DOHH2 (cell line): Measurements from ENCODE around the gene ANK3.

Source experiments
- H3F3A ChIP-seq: fragments of 200-600 bp; sonication (generic), shearing (Covaris generic); 2 replicates; pipeline ENCODE4 v1.6.0; 2016; ENCODE audit warnings: antibody characterized with exemption, mild to moderate bottlenecking; ENCODE audit not compliant: control insufficient read depth, insufficient read depth
- H3K27ac ChIP-seq: fragments of 200-600 bp; sonication (generic); 2 replicates; pipeline ENCODE4 v1.5.1; 2014; ENCODE audit warnings: low read depth, mild to moderate bottlenecking, low read length, moderate library complexity
- H3K27me3 ChIP-seq: fragments of 200-600 bp; sonication (generic); 2 replicates; pipeline ENCODE4 v1.6.1; 2014; ENCODE audit warnings: mild to moderate bottlenecking, low read length, mixed read lengths; ENCODE audit not compliant: control insufficient read depth
- H3K36me3 ChIP-seq: fragments of 200-600 bp; sonication (generic); 2 replicates; pipeline ENCODE4 v1.6.1; 2014; ENCODE audit warnings: mild to moderate bottlenecking, low read length, moderate library complexity, mixed read lengths; ENCODE audit not compliant: control insufficient read depth
- H3K4me1 ChIP-seq: fragments of 200-600 bp; sonication (generic); 2 replicates; pipeline ENCODE4 v1.6.1; 2014; ENCODE audit warnings: mild to moderate bottlenecking, low read length, mixed read lengths; ENCODE audit not compliant: control insufficient read depth
- H3K4me2 ChIP-seq: fragments of 200-600 bp; sonication (generic); 2 replicates; pipeline ENCODE4 v1.6.0; 2014; ENCODE audit warnings: mild to moderate bottlenecking, low read length, moderate library complexity
- H3K4me3 ChIP-seq: fragments of 200-600 bp; sonication (generic); 2 replicates; pipeline ENCODE4 v1.5.1; 2014; ENCODE audit warnings: mild to moderate bottlenecking, low read length, mixed read lengths
- H3K79me2 ChIP-seq: fragments of 200-600 bp; sonication (generic); 2 replicates; pipeline ENCODE4 v1.6.1; 2014; ENCODE audit warnings: mild to moderate bottlenecking, low read length, mixed read lengths; ENCODE audit not compliant: control insufficient read depth
- H3K9me2 ChIP-seq: fragments of 200-600 bp; sonication (generic); replicated peaks from 2 replicates; pipeline ENCODE4 v1.6.1; 2014; ENCODE audit warnings: mild to moderate bottlenecking, low read length, mixed read lengths; ENCODE audit not compliant: control insufficient read depth
- H3K9me3 ChIP-seq: fragments of 200-600 bp; sonication (generic); 2 replicates; pipeline ENCODE4 v1.6.1; 2014; ENCODE audit warnings: antibody characterized with exemption, low read length, mixed read lengths; ENCODE audit not compliant: control insufficient read depth, insufficient read depth
- H4K20me1 ChIP-seq: fragments of 200-600 bp; sonication (generic); 2 replicates; pipeline ENCODE4 v1.6.0; 2014; ENCODE audit warnings: low read depth, mild to moderate bottlenecking, antibody characterized with exemption, low read length, moderate library complexity; ENCODE audit not compliant: control insufficient read depth, insufficient read depth
- EZH2phosphoT487 ChIP-seq: fragments of 200-600 bp; sonication (generic); IDR thresholded peaks from 2 replicates; pipeline ENCODE4 v1.6.1; 2017; ENCODE audit warnings: borderline replicate concordance, mild to moderate bottlenecking, antibody characterized with exemption, low read length, moderate library complexity, mixed read lengths
- TF ChIP-seq, protein P1 (sequence below): fragments of 200-600 bp; sonication (generic); IDR thresholded peaks from one replicate; pipeline ENCODE4 v1.5.1; 2014; ENCODE audit warnings: antibody characterized with exemption, mild to moderate bottlenecking, low read depth, low read length; ENCODE audit not compliant: poor library complexity, severe bottlenecking

Gene ANK3

DNA sequence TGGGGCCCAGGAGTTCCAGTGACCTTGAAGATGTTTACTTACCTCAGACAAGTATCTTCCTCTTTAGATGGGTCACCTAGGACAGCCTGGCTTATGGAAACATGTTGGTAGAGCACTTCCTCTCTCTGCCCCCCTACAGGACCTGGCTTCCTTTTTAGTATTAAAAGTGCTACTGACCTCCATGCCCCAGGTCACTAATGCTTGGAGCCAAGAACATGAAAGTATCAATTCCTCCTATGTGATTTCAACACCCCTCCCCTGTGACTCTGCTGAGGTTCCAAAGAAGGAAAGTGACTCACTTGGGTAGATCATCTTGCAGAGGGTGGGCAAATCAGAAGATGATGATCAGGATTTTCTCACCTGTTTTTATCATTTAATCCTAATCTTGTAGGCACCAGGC is 358.0 kb downstream of the ANK3 start:
- H3K79me2 ChIP-seq: no peaks in the 10 kb centered on the region
- no peak overlapping the region for H3K4me3 ChIP-seq
- peaks cover 3% of the 10 kb centered on the region; the same call in 1 of the 2 replicates for H3K36me3 ChIP-seq
- no peaks in the 10 kb centered on the region for H3K27me3 ChIP-seq
- no peaks in the 10 kb centered on the region for H3K9me3 ChIP-seq
- TF ChIP-seq EZH2phosphoT487: no peak
- TF ChIP-seq, protein P1, sequence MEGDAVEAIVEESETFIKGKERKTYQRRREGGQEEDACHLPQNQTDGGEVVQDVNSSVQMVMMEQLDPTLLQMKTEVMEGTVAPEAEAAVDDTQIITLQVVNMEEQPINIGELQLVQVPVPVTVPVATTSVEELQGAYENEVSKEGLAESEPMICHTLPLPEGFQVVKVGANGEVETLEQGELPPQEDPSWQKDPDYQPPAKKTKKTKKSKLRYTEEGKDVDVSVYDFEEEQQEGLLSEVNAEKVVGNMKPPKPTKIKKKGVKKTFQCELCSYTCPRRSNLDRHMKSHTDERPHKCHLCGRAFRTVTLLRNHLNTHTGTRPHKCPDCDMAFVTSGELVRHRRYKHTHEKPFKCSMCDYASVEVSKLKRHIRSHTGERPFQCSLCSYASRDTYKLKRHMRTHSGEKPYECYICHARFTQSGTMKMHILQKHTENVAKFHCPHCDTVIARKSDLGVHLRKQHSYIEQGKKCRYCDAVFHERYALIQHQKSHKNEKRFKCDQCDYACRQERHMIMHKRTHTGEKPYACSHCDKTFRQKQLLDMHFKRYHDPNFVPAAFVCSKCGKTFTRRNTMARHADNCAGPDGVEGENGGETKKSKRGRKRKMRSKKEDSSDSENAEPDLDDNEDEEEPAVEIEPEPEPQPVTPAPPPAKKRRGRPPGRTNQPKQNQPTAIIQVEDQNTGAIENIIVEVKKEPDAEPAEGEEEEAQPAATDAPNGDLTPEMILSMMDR: no peak
- H3K4me2 ChIP-seq: no peak overlapping the region
- no peaks in the 10 kb centered on the region for H4K20me1 ChIP-seq
- no peaks in the 10 kb centered on the region; the same call in none of the 2 replicates for H3F3A ChIP-seq
- H3K27ac ChIP-seq: no peak overlapping the region
- no peaks in the 10 kb centered on the region for H3K4me1 ChIP-seq
- no peaks in the 10 kb centered on the region for H3K9me2 ChIP-seq

DNA sequence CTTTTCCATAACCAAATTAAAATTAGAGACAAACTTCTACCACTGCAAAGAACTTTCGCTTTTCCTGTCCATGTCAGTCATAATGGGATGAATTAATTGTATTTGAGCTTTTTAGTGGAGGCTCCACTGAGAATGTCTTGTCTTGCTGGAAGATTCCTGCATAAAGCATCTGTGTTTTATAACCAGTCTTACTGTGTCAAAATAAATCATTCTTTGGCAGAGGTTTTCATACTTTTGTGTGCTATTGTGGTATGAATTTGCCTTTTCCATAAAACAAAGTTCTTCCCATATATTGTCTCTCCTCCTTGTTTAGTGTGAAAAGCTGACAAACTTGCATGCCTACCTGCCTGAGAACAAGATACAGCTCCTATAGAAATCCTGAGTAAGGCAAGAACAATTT is 358.5 kb downstream of the ANK3 start:
- Histone ChIP-seq H3K79me2 (no peaks in the 10 kb centered on the region), H3K9me3 (no peaks in the 10 kb centered on the region), H3K4me3 (no peak overlapping the region), H3K36me3 (peaks cover 3% of the 10 kb centered on the region; the same call in 1 of the 2 replicates), H3K4me2 (no peak overlapping the region), H4K20me1 (no peaks in the 10 kb centered on the region), H3K27me3 (no peaks in the 10 kb centered on the region), H3K9me2 (no peaks in the 10 kb centered on the region), H3K27ac (no peak overlapping the region), H3K4me1 (no peaks in the 10 kb centered on the region), H3F3A (no peaks in the 10 kb centered on the region; the same call in none of the 2 replicates)
- no peak for TF ChIP-seq EZH2phosphoT487
- TF ChIP-seq, protein P1: no peak

- no peak for TF ChIP-seq EZH2phosphoT487
- TF ChIP-seq, protein P1: no peak
- H4K20me1 ChIP-seq: no peaks in the 10 kb centered on the region
- no peak overlapping the region for H3K4me2 ChIP-seq
- no peaks in the 10 kb centered on the region for H3K9me3 ChIP-seq
- H3K79me2 ChIP-seq: no peaks in the 10 kb centered on the region
- H3K36me3 ChIP-seq: peaks cover 3% of the 10 kb centered on the region; the same call in 1 of the 2 replicates
- no peaks in the 10 kb centered on the region for H3K4me1 ChIP-seq
- H3K27ac ChIP-seq: no peak overlapping the region
- H3K4me3 ChIP-seq: no peak overlapping the region
- H3F3A ChIP-seq: no peaks in the 10 kb centered on the region; the same call in none of the 2 replicates
- no peaks in the 10 kb centered on the region for H3K27me3 ChIP-seq
- H3K9me2 ChIP-seq: no peaks in the 10 kb centered on the region
Observed at GRCh38 chr10:60029475-60029874, 360.2 kb downstream of the ANK3 start.
